H1 (cell line): ENCODE results near the gene FGF18. TPM values are rescaled to one million over a fixed set of nuclear protein-coding genes. Genes with fewer than 3 reads are reported as not detected.

Experiments
- CTCF ChIA-PET: fragments of 300-600 bp; sonication (Branson Sonifier 250); formaldehyde crosslinking; loops from one replicate; lab custom pipeline; 2021; ENCODE audit not compliant: partially characterized antibody; lab: Charles Lee
- POLR2A ChIA-PET: fragments of 300-600 bp; sonication (Branson Sonifier 250); formaldehyde crosslinking; loops from one replicate; lab custom pipeline; 2021; ENCODE audit warnings: inconsistent platforms; ENCODE audit not compliant: partially characterized antibody; lab: Charles Lee
- DNase-seq, 2 experiments: peaks; one replicate each; pipeline versions ENCODE4 v3.0.0 to v3.0.0-alpha.2; 2010 to 2022; ENCODE audit warnings: low spot score in 2 of 2, low read depth in 1 of 2, mixed read lengths in 1 of 2
- FAIRE-seq: peaks from 2 replicates; lab custom pipeline; 2011; peaks lifted over from hg19 to GRCh38; lab: Jason Lieb, UNC
- H2AFZ ChIP-seq: 2 replicates; pipeline ENCODE4 v1.8.1; 2012; ENCODE audit warnings: low read length, inconsistent platforms
- H2AK5ac ChIP-seq: 2 replicates; pipeline ENCODE4 v1.6.1; 2013; ENCODE audit warnings: low read depth, low read length
- H2BK120ac ChIP-seq: replicated peaks from 2 replicates; pipeline ENCODE3; 2013; ENCODE audit warnings: low read depth, low read length, inconsistent platforms
- H2BK12ac ChIP-seq: 2 replicates; pipeline ENCODE4 v1.6.1; 2013; ENCODE audit warnings: low read depth, low read length
- H2BK15ac ChIP-seq: 2 replicates; pipeline ENCODE4 v1.6.1; 2013; ENCODE audit warnings: low read length
- H2BK20ac ChIP-seq: 2 replicates; pipeline ENCODE4 v1.6.1; 2013; ENCODE audit warnings: low read length
- H2BK5ac ChIP-seq: 2 replicates; pipeline ENCODE4 v1.6.1; 2013; ENCODE audit warnings: low read depth, low read length
- H3K14ac ChIP-seq: 2 replicates; pipeline ENCODE4 v1.6.1; 2013; ENCODE audit warnings: inconsistent platforms; ENCODE audit not compliant: insufficient read length
- H3K18ac ChIP-seq: 2 replicates; pipeline ENCODE4 v1.6.1; 2013; ENCODE audit warnings: low read length; ENCODE audit errors: extremely low read depth
- H3K23ac ChIP-seq: 2 replicates; pipeline ENCODE4 v1.6.1; 2013; ENCODE audit warnings: inconsistent platforms; ENCODE audit not compliant: insufficient read length
- H3K23me2 ChIP-seq: 2 replicates; pipeline ENCODE4 v1.6.1; 2013; ENCODE audit warnings: low read depth, low read length
- H3K27ac ChIP-seq: 2 replicates; pipeline ENCODE4 v1.6.1; 2011; ENCODE audit warnings: low read depth, low read length, inconsistent platforms
- H3K27me3 ChIP-seq, 4 experiments: replicated peaks in 1 of 4; 1 replicate in 1 of 4; 2 replicates in 3 of 4; pipeline versions ENCODE4 v1.6.1 to v1.8.1; 2011 to 2013; ENCODE audit warnings: low read length in 3 of 4, mild to moderate bottlenecking in 3 of 4, inconsistent platforms in 2 of 4, mixed read lengths in 2 of 4, moderate library complexity in 1 of 4; ENCODE audit not compliant: control insufficient read depth in 3 of 4, insufficient read depth in 3 of 4; ENCODE audit errors: extremely low read depth in 1 of 4
- H3K36me3 ChIP-seq, 4 experiments: 2 replicates each; pipeline versions ENCODE4 v1.6.1 to v1.8.1; 2011 to 2013; ENCODE audit warnings: mild to moderate bottlenecking in 4 of 4, low read length in 3 of 4, moderate library complexity in 2 of 4, control low read depth in 1 of 4, inconsistent platforms in 1 of 4; ENCODE audit not compliant: insufficient read depth in 4 of 4, control insufficient read depth in 2 of 4
- H3K4ac ChIP-seq: replicated peaks from 2 replicates; pipeline ENCODE3; 2013; ENCODE audit warnings: low read length, low read depth, mixed read lengths, inconsistent platforms; ENCODE audit not compliant: insufficient read length
- H3K4me1 ChIP-seq, 4 experiments: replicated peaks in 1 of 4; 1 replicate in 1 of 4; 2 replicates in 3 of 4; pipeline versions ENCODE4 v1.6.1 to v1.8.1; 2011 to 2013; ENCODE audit warnings: low read length in 3 of 4, inconsistent platforms in 2 of 4, mixed read lengths in 1 of 4; ENCODE audit not compliant: insufficient read depth in 4 of 4, control insufficient read depth in 3 of 4
- H3K4me2 ChIP-seq, 2 experiments: 2 replicates each; pipeline versions ENCODE4 v1.6.1 to v1.8.1; 2011 to 2013; ENCODE audit warnings: low read depth in 2 of 2, low read length in 2 of 2, control low read depth in 1 of 2, inconsistent platforms in 1 of 2, mild to moderate bottlenecking in 1 of 2; ENCODE audit not compliant: insufficient read depth in 1 of 2
- H3K4me3 ChIP-seq, 4 experiments: fragments of 200-600, 300-600 bp in 1 of 4; sonication (generic), shearing (Covaris generic), sonication (Bioruptor Twin) in 1 of 4; 2 replicates each; pipeline versions ENCODE4 v1.5.1 to v1.8.1; 2011 to 2016; ENCODE audit warnings: low read length in 4 of 4, low read depth in 3 of 4, control low read depth in 2 of 4, inconsistent platforms in 2 of 4, mild to moderate bottlenecking in 2 of 4, mixed read lengths in 1 of 4, moderate library complexity in 1 of 4; ENCODE audit not compliant: insufficient read depth in 2 of 4; ENCODE audit errors: extremely low read depth in 1 of 4
- H3K56ac ChIP-seq: replicated peaks from 2 replicates; pipeline ENCODE3; 2013; ENCODE audit warnings: low read depth, mild to moderate bottlenecking, mixed read lengths, low read length, inconsistent platforms; ENCODE audit not compliant: insufficient read length
- H3K79me1 ChIP-seq: 2 replicates; pipeline ENCODE4 v1.6.1; 2013; ENCODE audit warnings: low read depth, low read length, control low read depth
- H3K79me2 ChIP-seq, 2 experiments: 2 replicates each; pipeline versions ENCODE4 v1.6.1 to v1.8.1; 2012 to 2013; ENCODE audit warnings: low read length in 2 of 2, mild to moderate bottlenecking in 2 of 2, inconsistent platforms in 1 of 2; ENCODE audit not compliant: insufficient read depth in 2 of 2, control insufficient read depth in 1 of 2
- H3K9ac ChIP-seq, 4 experiments: replicated peaks in 1 of 4; 1 replicate in 1 of 4; 2 replicates in 3 of 4; pipeline versions ENCODE4 v1.6.1 to v1.8.1; 2011 to 2013; ENCODE audit warnings: low read depth in 3 of 4, low read length in 3 of 4, control low read depth in 2 of 4, mild to moderate bottlenecking in 2 of 4, moderate library complexity in 2 of 4, inconsistent platforms in 1 of 4; ENCODE audit errors: extremely low read depth in 1 of 4
- H3K9me3 ChIP-seq, 2 experiments: 2 replicates each; pipeline versions ENCODE4 v1.6.1 to v1.8.1; 2012 to 2013; ENCODE audit warnings: mild to moderate bottlenecking in 2 of 2, moderate library complexity in 2 of 2, control low read depth in 1 of 2, inconsistent platforms in 1 of 2, low read depth in 1 of 2, low read length in 1 of 2, mixed read lengths in 1 of 2; ENCODE audit not compliant: insufficient read depth in 2 of 2
- H4K20me1 ChIP-seq, 2 experiments: replicated peaks in 1 of 2; 2 replicates each; pipeline versions ENCODE3 to v1.8.1; 2011 to 2013; ENCODE audit warnings: inconsistent platforms in 2 of 2, low read length in 2 of 2, mild to moderate bottlenecking in 1 of 2; ENCODE audit not compliant: insufficient read depth in 2 of 2, control insufficient read depth in 1 of 2
- H4K5ac ChIP-seq: 2 replicates; pipeline ENCODE4 v1.6.1; 2013; ENCODE audit warnings: low read length, low read depth, mixed read lengths, inconsistent platforms; ENCODE audit not compliant: insufficient read length
- H4K8ac ChIP-seq: 2 replicates; pipeline ENCODE4 v1.8.0; 2013; ENCODE audit warnings: mild to moderate bottlenecking, moderate library complexity, low read length, inconsistent platforms; ENCODE audit not compliant: insufficient read depth; ENCODE audit errors: extremely low read depth
- H4K91ac ChIP-seq: replicated peaks from 2 replicates; pipeline ENCODE3; 2013; ENCODE audit warnings: low read length, mixed read lengths, inconsistent platforms; ENCODE audit not compliant: insufficient read length
- ASH2L ChIP-seq: fragments of 200-600, 300-600 bp; sonication (generic); IDR thresholded peaks from one replicate; pipeline ENCODE4 v1.7.1; 2017; ENCODE audit warnings: low read length
- CTBP2 ChIP-seq: IDR thresholded peaks from 2 replicates; pipeline ENCODE4 v1.7.0; 2011; ENCODE audit warnings: borderline replicate concordance, mild to moderate bottlenecking, moderate library complexity, mixed read lengths, low read length; ENCODE audit not compliant: insufficient read depth, insufficient read length
- EP300 ChIP-seq, 2 experiments: IDR thresholded peaks; 1 replicate in 1 of 2; 2 replicates in 1 of 2; pipeline ENCODE4 v1.6.1; 2011 to 2012; ENCODE audit warnings: low read depth in 2 of 2, low read length in 2 of 2, mild to moderate bottlenecking in 2 of 2, borderline replicate concordance in 1 of 2, inconsistent platforms in 1 of 2, moderate library complexity in 1 of 2
- GTF2F1 ChIP-seq: IDR thresholded peaks from 2 replicates; pipeline ENCODE4 v1.6.1; 2012; ENCODE audit warnings: low read depth, low read length, improper control_type of control experiment, borderline replicate concordance
- RBBP5 ChIP-seq: IDR thresholded peaks from 2 replicates; pipeline ENCODE4 v1.7.1; 2012; ENCODE audit warnings: low read depth, mild to moderate bottlenecking, inconsistent platforms, low read length, moderate library complexity, borderline replicate concordance
- WGBS, 2 experiments: shearing (Covaris generic) in 1 of 2; methylation state at CpG; one replicate each; pipeline versions ENCODE4 v1.1.6 to v1.1.7; 2013 to 2015; ENCODE audit warnings: low lambda C conversion rate in 2 of 2, mixed read lengths in 2 of 2, inconsistent platforms in 1 of 2, low coverage in 1 of 2, missing lambda C conversion rate in 1 of 2; ENCODE audit not compliant: insufficient replicate concordance in 2 of 2, insufficient coverage in 1 of 2, insufficient read length in 1 of 2; ENCODE audit errors: extremely low coverage in 1 of 2, missing lambda C conversion rate in 1 of 2; 5-methylcytosine and 5-hydroxymethylcytosine counted together
- polyA plus RNA-seq, 7 experiments: library from polyadenylated mRNA; depleted of rRNA in 3 of 7; stranded (reverse) in 5 of 7; unstranded in 2 of 7; fragments of >200 nt in 5 of 7; fragments of 200-250 nt in 2 of 7; gene quantifications; 1 replicate in 5 of 7; 2 replicates in 1 of 7; 4 replicates in 1 of 7; pipeline versions ENCODE4 v1.2.1 to v1.2.3, GENCODE V29; 2011 to 2013; ENCODE audit warnings: missing spikeins in 2 of 7, mixed read lengths in 2 of 7
- total RNA-seq: library from RNA; stranded (reverse); fragmentation: NEBNext Ultra II Directional; extraction: Animal tissue kit (Norgen Biotek cat#: 25700); gene quantifications from 2 replicates; pipeline ENCODE4 v1.2.1, GENCODE V29; 2021

FGF18 gene
- total and polyA plus RNA-seq, 2 of the 8 experiments (the other 6 are each of a cell fraction or from before 2014, with no cell fraction given): 0.54 to 1.3 TPM

GRCh38 chr5:171450423-171451331 is 31.2 kb downstream of the FGF18 start:
- H3K23ac ChIP-seq: no peak overlapping the region
- H2BK15ac ChIP-seq: no peak overlapping the region; the same call in 1 of the 2 replicates
- FAIRE-seq (no peak), DNase-seq (peak in 1 of 2 experiments; percentile 69)
- no peaks in the 10 kb centered on the region; a peak in 1 of 4 replicates for H3K9me3 ChIP-seq
- POLR2A ChIA-PET: interaction anchor here (0.8 to 1.6 kb wide), 4 partner anchors 11 to 62 kb away, joined by 3 to 4 read pairs (median 4); no protein-coding TSS in a partner anchor
- H3K18ac ChIP-seq: peak overlapping the region; percentile 60
- H2BK120ac ChIP-seq: no peak overlapping the region
- H2AK5ac ChIP-seq: no peak overlapping the region
- H4K8ac ChIP-seq: peak overlapping the region; percentile 90; the same call in 1 of the 2 replicates
- peaks cover 14 to 25% (median 20%) of the 10 kb centered on the region in 4 experiments for H3K4me1 ChIP-seq
- peaks cover 0 to 8% (median 6%) of the 10 kb centered on the region in 4 experiments; a peak in 4 of 7 replicates for H3K27me3 ChIP-seq
- peak overlapping the region in 1 of 4 experiments; percentile 81; a peak in 2 of 7 replicates for H3K9ac ChIP-seq
- no peak overlapping the region for H3K14ac ChIP-seq
- H3K4ac ChIP-seq: no peak overlapping the region
- H3K79me1 ChIP-seq: no peaks in the 10 kb centered on the region
- H4K91ac ChIP-seq: peak overlapping the region; percentile 59
- H2AFZ ChIP-seq: no peak overlapping the region
- peak overlapping the region; percentile 5 to 58 (median 28); a peak in 6 of 8 replicates for H3K4me3 ChIP-seq
- H2BK5ac ChIP-seq: no peak overlapping the region; the same call in 1 of the 2 replicates
- 0 out of 2 replicates have a peak overlapping the region, but pooled peaks have one; percentile 84 for H2BK12ac ChIP-seq
- no peak overlapping the region for H3K56ac ChIP-seq
- H3K23me2 ChIP-seq: peaks cover 2% of the 10 kb centered on the region; the same call in 1 of the 2 replicates
- no peak overlapping the region for H3K27ac ChIP-seq
- no peaks in the 10 kb centered on the region for H3K36me3 ChIP-seq
- CTCF ChIA-PET: interaction anchor here (1.4 to 4.8 kb wide), 4 partner anchors 9 to 33 kb away, joined by 4 to 30 read pairs (median 22); partner anchors contain the start of gene FGF18
- H3K4me2 ChIP-seq: peak overlapping the region; percentile 62
- H2BK20ac ChIP-seq: no peak overlapping the region
- H3K79me2 ChIP-seq: no peaks in the 10 kb centered on the region
- H4K5ac ChIP-seq: peak overlapping the region; percentile 28
- 14% methylated on average over 30 of the region's 88 CpGs; no CpG with 5 or more reads in 1 of the 2 experiments for WGBS, 2 experiments
- H4K20me1 ChIP-seq: no peaks in the 10 kb centered on the region
- no peak for TF ChIP-seq GTF2F1
- no peak for TF ChIP-seq RBBP5
- TF ChIP-seq CTBP2: no peak
- peak; percentile 38 for TF ChIP-seq ASH2L
- no peak for TF ChIP-seq EP300 (IDR thresholded peaks at IDR 0.05; ENCODE audit: borderline replicate concordance in 1 of 2, low read depth in 2 of 2, low read length in 2 of 2)
